Measurements from ENCODE around the gene SEMA3B.
A peak's percentile ranks its signal among the peaks of the same experiment; 100 is the strongest.
"Not testable (repeated sequence)": the region's sequence is repeated elsewhere in the genome, so short reads cannot be mapped to it uniquely, and the experiment has no call there.

The SEMA3B gene

DNA sequence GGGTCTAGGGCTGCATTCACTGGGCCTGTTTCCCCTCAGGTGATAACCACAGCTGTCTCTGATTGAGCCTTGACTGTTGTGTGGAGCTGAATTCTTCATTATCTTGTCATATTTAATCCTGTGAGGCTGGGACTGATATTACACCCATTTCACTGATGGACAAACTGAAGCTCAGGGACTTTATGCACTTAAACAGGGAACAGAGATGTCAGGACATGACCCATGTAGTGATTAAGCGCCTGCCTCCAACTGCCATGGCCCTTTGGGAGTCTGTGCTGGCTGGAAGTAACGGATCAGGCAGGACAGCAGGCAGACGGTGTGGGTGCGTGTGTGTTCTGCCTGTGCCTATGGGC, 25.4 kb upstream of the SEMA3B start:
- Histone ChIP-seq H3K36me3 (replicated peaks) (peaks cover 13% of the 10 kb centered on the region), H3K27me3 (replicated peaks) (no peaks in the 10 kb centered on the region), H3K27ac (peak overlapping the region; percentile 74), H3K4me3 (ENCODE audit: low read depth, low read length) (no peak overlapping the region)
- in situ Hi-C loops (cut with HindIII; ENCODE audit: low pct_ligation_motif_present, low sequenced_read_pairs) = no loop called here
- TF ChIP-seq, protein P1, sequence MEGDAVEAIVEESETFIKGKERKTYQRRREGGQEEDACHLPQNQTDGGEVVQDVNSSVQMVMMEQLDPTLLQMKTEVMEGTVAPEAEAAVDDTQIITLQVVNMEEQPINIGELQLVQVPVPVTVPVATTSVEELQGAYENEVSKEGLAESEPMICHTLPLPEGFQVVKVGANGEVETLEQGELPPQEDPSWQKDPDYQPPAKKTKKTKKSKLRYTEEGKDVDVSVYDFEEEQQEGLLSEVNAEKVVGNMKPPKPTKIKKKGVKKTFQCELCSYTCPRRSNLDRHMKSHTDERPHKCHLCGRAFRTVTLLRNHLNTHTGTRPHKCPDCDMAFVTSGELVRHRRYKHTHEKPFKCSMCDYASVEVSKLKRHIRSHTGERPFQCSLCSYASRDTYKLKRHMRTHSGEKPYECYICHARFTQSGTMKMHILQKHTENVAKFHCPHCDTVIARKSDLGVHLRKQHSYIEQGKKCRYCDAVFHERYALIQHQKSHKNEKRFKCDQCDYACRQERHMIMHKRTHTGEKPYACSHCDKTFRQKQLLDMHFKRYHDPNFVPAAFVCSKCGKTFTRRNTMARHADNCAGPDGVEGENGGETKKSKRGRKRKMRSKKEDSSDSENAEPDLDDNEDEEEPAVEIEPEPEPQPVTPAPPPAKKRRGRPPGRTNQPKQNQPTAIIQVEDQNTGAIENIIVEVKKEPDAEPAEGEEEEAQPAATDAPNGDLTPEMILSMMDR (IDR thresholded peaks at IDR 0.05; ENCODE audit: low read depth, low read length, missing control alignments) = no peak
- DNase-seq = no peak

DNA sequence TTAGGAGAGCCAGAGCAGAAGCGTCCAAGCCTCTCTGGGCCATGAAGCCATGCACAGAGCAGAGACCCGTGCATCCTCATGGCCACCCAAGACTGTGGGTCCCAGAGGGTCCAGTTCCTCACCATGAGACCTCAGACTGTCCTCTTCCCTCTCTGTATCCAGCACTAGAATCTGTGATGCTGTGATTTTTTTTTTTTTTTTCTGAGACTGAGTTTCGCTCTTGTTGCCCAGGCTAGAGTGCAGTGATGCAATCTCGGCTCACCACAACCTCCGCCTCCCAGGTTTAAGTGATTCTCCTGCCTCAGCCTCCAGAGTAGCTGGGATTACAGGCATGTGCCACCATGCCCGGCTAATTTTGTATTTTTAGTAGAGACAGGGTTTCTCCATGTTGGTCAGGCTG, 24.1 kb upstream of the SEMA3B start:
- peaks cover 15% of the 10 kb centered on the region for H3K36me3 ChIP-seq (replicated peaks)
- H3K27me3 ChIP-seq (replicated peaks); DNase-seq; H3K4me3 ChIP-seq (ENCODE audit: low read depth, low read length); in situ Hi-C loops (cut with HindIII; ENCODE audit: low pct_ligation_motif_present, low sequenced_read_pairs): not testable (repeated sequence)
- peak overlapping the region; percentile 85 for H3K27ac ChIP-seq

DNA sequence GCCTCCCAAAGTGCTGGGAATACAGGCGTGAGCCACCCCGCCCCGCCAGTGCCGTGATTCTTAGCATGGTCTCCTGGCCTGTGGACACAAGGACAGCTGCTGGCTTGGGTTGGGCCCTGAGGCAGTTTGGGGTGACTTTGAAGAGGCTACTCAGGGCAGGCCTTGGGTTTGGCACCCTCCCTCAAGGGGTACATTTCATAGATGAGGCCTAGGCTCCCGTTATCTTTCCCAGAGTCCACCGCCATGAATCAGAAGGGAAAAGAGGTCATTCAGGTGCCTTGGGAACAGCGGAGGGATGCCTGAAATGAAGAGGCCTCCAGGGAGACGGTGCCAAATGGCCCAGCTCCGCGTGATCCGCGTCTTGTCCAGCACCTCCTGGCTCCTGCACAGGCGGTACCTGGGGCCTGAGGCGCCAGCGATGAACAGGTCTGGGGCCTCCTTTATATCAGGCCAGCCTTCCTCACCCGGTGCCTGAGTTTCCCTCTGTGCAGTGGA, 23.6 kb upstream of the SEMA3B start:
- in situ Hi-C loops (cut with HindIII; ENCODE audit: low pct_ligation_motif_present, low sequenced_read_pairs) = no loop called here
- no peak for DNase-seq

DNA sequence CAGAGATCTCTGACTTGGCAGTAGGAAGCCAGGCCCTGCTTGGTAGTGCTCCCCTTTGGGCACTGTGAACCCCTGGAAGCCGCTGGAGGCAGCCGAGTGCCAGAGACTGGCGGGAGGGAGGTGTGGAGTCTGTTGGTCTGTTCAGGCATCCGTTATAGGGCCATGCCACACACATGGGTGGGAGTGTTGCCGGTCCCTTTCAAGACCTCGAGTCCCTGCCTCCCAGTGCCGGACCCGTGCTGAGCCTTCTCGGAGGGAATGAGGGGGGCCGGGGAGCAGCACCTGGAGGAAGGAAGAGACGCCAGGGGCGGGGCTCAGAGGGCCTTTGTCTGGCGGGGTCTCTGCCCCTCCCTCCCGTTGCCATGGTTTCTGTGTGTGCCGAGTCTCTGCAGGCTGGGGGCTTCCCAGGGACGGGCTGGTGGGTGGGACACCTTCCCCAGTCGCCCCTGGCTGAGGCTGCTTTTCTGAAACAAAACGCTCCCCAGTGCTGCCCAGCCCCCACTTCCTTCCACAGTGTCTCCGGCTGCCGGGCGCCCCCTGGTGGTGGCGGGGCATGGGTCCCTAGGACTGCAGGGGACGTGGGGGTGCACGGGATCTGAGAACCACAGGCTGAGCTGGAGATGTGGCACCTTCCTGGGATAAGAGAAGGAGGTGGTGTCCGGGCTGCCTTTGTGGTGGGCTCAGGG, 23.0 kb upstream of the SEMA3B start:
- H3K27ac ChIP-seq = peak overlapping the region; percentile 85
- no peaks in the 10 kb centered on the region for H3K27me3 ChIP-seq (replicated peaks)
- DNase-seq = peak; percentile 85
- TF ChIP-seq, protein P1 (IDR thresholded peaks at IDR 0.05; ENCODE audit: low read depth, low read length, missing control alignments) = peak; percentile 99
- H3K4me3 ChIP-seq (ENCODE audit: low read depth, low read length) = peak overlapping the region; percentile 27
- in situ Hi-C loops (cut with HindIII; ENCODE audit: low pct_ligation_motif_present, low sequenced_read_pairs) = no loop called here
- peaks cover 17% of the 10 kb centered on the region for H3K36me3 ChIP-seq (replicated peaks)

More for the DNA sequence above, 23.6 kb upstream of the SEMA3B start:
- peak overlapping the region; percentile 85 for H3K27ac ChIP-seq
- H3K36me3 ChIP-seq (replicated peaks) = peaks cover 15% of the 10 kb centered on the region
- H3K4me3 ChIP-seq (ENCODE audit: low read depth, low read length) = no peak overlapping the region
- no peaks in the 10 kb centered on the region for H3K27me3 ChIP-seq (replicated peaks)
- TF ChIP-seq, protein P1 (IDR thresholded peaks at IDR 0.05; ENCODE audit: low read depth, low read length, missing control alignments) = no peak

DNA sequence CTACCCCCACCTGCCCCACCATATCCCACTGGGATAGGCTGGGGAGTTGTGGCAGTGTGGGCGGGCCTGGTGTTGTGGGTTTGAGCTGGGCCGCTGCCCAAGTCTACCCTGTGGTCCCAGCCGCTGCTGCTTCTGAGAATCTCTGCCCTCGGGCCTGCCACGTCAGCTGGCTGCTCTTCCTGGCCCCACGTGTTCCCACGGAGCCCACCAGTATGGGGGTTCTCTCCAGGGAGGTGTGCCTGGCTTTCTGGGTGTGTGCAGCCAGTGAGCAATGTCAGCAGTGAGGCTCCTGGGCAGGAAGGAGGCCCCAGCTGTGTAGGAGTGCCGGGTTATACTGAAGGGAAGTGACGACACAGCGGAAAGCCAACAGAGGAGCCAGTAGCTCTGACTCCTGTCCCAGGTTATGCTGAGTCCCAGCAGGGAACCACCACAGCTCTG, 22.4 kb upstream of the SEMA3B start:
- Histone ChIP-seq H3K27ac (peak overlapping the region; percentile 85), H3K27me3 (replicated peaks) (no peaks in the 10 kb centered on the region), H3K4me3 (ENCODE audit: low read depth, low read length) (peak overlapping the region; percentile 26), H3K36me3 (replicated peaks) (peaks cover 19% of the 10 kb centered on the region)
- TF ChIP-seq, protein P1 (IDR thresholded peaks at IDR 0.05; ENCODE audit: low read depth, low read length, missing control alignments) = no peak
- in situ Hi-C loops (cut with HindIII; ENCODE audit: low pct_ligation_motif_present, low sequenced_read_pairs) = no loop called here
- DNase-seq = peak; percentile 94

DNA sequence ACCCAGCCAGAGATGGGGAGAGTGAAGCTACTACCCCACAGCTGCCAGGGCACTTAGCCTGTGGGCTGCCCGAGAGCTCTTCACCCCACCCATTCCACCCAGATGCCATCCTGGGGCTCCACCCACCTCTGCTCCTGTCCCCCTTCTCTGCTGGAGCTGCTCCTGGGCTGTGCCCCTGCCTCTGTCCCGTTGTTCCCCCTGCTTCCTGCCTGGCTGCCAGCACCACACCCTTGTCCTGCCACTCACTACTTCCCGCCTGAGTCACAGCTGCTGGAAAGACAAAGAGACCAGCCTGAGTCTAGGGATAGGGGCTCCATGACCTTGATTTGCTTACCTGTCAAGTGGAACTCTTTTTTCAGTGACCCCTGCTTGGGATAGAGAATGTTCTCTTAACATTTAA, 20.6 kb upstream of the SEMA3B start:
- no peak for DNase-seq

More for the DNA sequence above, 20.6 kb upstream of the SEMA3B start:
- Histone ChIP-seq H3K4me3 (ENCODE audit: low read depth, low read length) (no peak overlapping the region), H3K27ac (peak overlapping the region; percentile 48), H3K36me3 (replicated peaks) (peaks cover 37% of the 10 kb centered on the region), H3K27me3 (replicated peaks) (no peaks in the 10 kb centered on the region)
- in situ Hi-C loops (cut with HindIII; ENCODE audit: low pct_ligation_motif_present, low sequenced_read_pairs) = no loop called here
- TF ChIP-seq, protein P1 (IDR thresholded peaks at IDR 0.05; ENCODE audit: low read depth, low read length, missing control alignments) = no peak

Measured in brain microvascular endothelial cell (primary cell).